D721Med (cell line): ENCODE measurements around the gene NCKAP5.

Experiments
- DNase-seq: peaks from one replicate; pipeline ENCODE4 v3.0.0; 2011; ENCODE audit warnings: low spot score; ENCODE audit not compliant: insufficient read length
- FAIRE-seq: peaks from 2 replicates; lab custom pipeline; 2011; peaks lifted over from hg19 to GRCh38; lab: Jason Lieb, UNC
- CTCF ChIP-seq: IDR thresholded peaks from 2 replicates; pipeline ENCODE4 v1.5.1; 2012; ENCODE audit warnings: mild to moderate bottlenecking, control low read depth; ENCODE audit not compliant: insufficient read depth; ENCODE audit errors: missing control alignments

Gene NCKAP5

GRCh38 chr2:133603109-133603508 is 34.8 kb upstream of the NCKAP5 start:
- no peak for FAIRE-seq
- TF ChIP-seq CTCF: no peak

GRCh38 chr2:133602538-133602937 is 34.3 kb upstream of the NCKAP5 start:
- no peak for TF ChIP-seq CTCF
- no peak for FAIRE-seq

More at GRCh38 chr2:133603109-133603508, 34.8 kb upstream of the NCKAP5 start:
- no peak for DNase-seq

GRCh38 chr2:133600266-133600928 is 32.1 kb upstream of the NCKAP5 start:
- TF ChIP-seq CTCF: no peak
- DNase-seq: no peak
- FAIRE-seq: no peak

More at GRCh38 chr2:133602538-133602937, 34.3 kb upstream of the NCKAP5 start:
- no peak for DNase-seq

- FAIRE-seq (no peak), DNase-seq (no peak)
- TF ChIP-seq CTCF: no peak
Measured at GRCh38 chr2:133599811-133600210, 31.5 kb upstream of the NCKAP5 start.

- no peak for DNase-seq
- TF ChIP-seq CTCF: no peak
- FAIRE-seq: no peak
Measured at GRCh38 chr2:133599211-133599803, 31.0 kb upstream of the NCKAP5 start.

- DNase-seq: no peak
- no peak for FAIRE-seq
- no peak for TF ChIP-seq CTCF
Measured at GRCh38 chr2:133598769-133599168, 30.5 kb upstream of the NCKAP5 start.
